Small intestine (tissue), 7 donors: ENCODE data around the gene KY. TPM values are rescaled to one million over a fixed set of nuclear protein-coding genes. Genes with fewer than 3 reads are reported as not detected.

Source experiments
- DNase-seq, 2 donors: peaks; one replicate each; pipeline versions ENCODE4 v3.0.0 to v3.0.0-alpha.2; 2013
- FAIRE-seq: peaks from 2 replicates; lab custom pipeline; 2012; peaks lifted over from hg19 to GRCh38; lab: Jason Lieb, UNC
- H3K27ac ChIP-seq, 3 donors: one replicate each; pipeline ENCODE4 v1.5.1; 2013; ENCODE audit warnings: low read length in 2 of 3, mild to moderate bottlenecking in 2 of 3, control low read depth in 1 of 3, inconsistent platforms in 1 of 3, low read depth in 1 of 3, moderate library complexity in 1 of 3
- H3K27me3 ChIP-seq, 3 donors: one replicate each; pipeline ENCODE4 v1.6.1; 2013; ENCODE audit warnings: low read length in 3 of 3, inconsistent platforms in 1 of 3; ENCODE audit not compliant: control insufficient read depth in 3 of 3, insufficient read depth in 3 of 3
- H3K36me3 ChIP-seq, 3 donors: one replicate each; pipeline ENCODE4 v1.6.1; 2013; ENCODE audit warnings: low read length in 3 of 3, inconsistent platforms in 1 of 3, low read depth in 1 of 3, mild to moderate bottlenecking in 1 of 3, moderate library complexity in 1 of 3; ENCODE audit not compliant: control insufficient read depth in 3 of 3, insufficient read depth in 2 of 3
- H3K4me1 ChIP-seq, 3 donors: one replicate each; pipeline ENCODE4 v1.6.1; 2013; ENCODE audit warnings: low read length in 2 of 3, inconsistent platforms in 1 of 3, low read depth in 1 of 3, mild to moderate bottlenecking in 1 of 3, moderate library complexity in 1 of 3; ENCODE audit not compliant: control insufficient read depth in 3 of 3, insufficient read depth in 2 of 3
- H3K4me3 ChIP-seq, 3 donors: one replicate each; pipeline ENCODE4 v1.5.1; 2013; ENCODE audit warnings: low read length in 3 of 3, control low read depth in 1 of 3, inconsistent platforms in 1 of 3, low read depth in 1 of 3, mild to moderate bottlenecking in 1 of 3, moderate library complexity in 1 of 3
- H3K9me3 ChIP-seq, 2 donors: one replicate each; pipeline ENCODE4 v1.6.1; 2013; ENCODE audit warnings: low read depth in 1 of 2, low read length in 1 of 2; ENCODE audit not compliant: control insufficient read depth in 2 of 2, insufficient read depth in 1 of 2
- WGBS, 3 donors: extraction: QIAGEN DNeasy Blood & Tissue Kit; methylation state at CpG; one replicate each; pipeline ENCODE4 v1.1.7; 2013; 5-methylcytosine and 5-hydroxymethylcytosine counted together
- polyA plus RNA-seq, 4 donors: library from polyadenylated mRNA; stranded (reverse) in 3 of 4; unstranded in 1 of 4; fragments of 200-250 nt in 3 of 4; fragments of 120-200 nt in 1 of 4; gene quantifications; one replicate each; pipeline versions ENCODE4 v1.2.1 to v1.2.3, GENCODE V29; 2013
- donor health status: healthy with polysubstance abuse.
- donor health status: control.
- donor health status: control.
- donor health status: Bipolar disorder and iron deficiency.
- donor health status: healthy.

KY gene
- polyA plus RNA-seq, 4 donors = 0.48 to 0.55 TPM; not detected in 2

- no peak overlapping the region for H3K27ac ChIP-seq
- peaks cover 0 to 4% (median 0%) of the 10 kb centered on the region in 3 donors for H3K27me3 ChIP-seq
- FAIRE-seq (no peak), DNase-seq (no peak)
- no peaks in the 10 kb centered on the region for H3K9me3 ChIP-seq
- H3K4me1 ChIP-seq = peaks cover 0 to 9% (median 0%) of the 10 kb centered on the region in 3 donors
- no peak overlapping the region for H3K4me3 ChIP-seq
- WGBS, 3 donors = 80 to 86% (median 85%) methylated on average over 5 of the region's 5 CpGs
- peaks cover 0 to 6% (median 0%) of the 10 kb centered on the region in 3 donors for H3K36me3 ChIP-seq
Observed at GRCh38 chr3:134645515-134645914, 5.3 kb downstream of the KY start.

GRCh38 chr3:134644731-134645514, 5.9 kb downstream of the KY start:
- no peak for FAIRE-seq
- H3K27ac ChIP-seq = peak overlapping the region in 1 of 3 donors; percentile 23

GRCh38 chr3:134643150-134643675, 7.6 kb downstream of the KY start:
- Histone ChIP-seq H3K9me3 (no peaks in the 10 kb centered on the region), H3K27ac (no peak overlapping the region), H3K27me3 (no peaks in the 10 kb centered on the region), H3K4me3 (no peak overlapping the region), H3K36me3 (peaks cover 0 to 6% (median 0%) of the 10 kb centered on the region in 3 donors), H3K4me1 (peaks cover 0 to 9% (median 0%) of the 10 kb centered on the region in 3 donors)
- WGBS, 3 donors = 91 to 96% (median 94%) methylated on average over 8 of the region's 8 CpGs
- FAIRE-seq (no peak), DNase-seq (no peak)

More at GRCh38 chr3:134644731-134645514, 5.9 kb downstream of the KY start:
- Histone ChIP-seq H3K27me3 (no peaks in the 10 kb centered on the region), H3K9me3 (no peaks in the 10 kb centered on the region), H3K36me3 (peaks cover 0 to 6% (median 0%) of the 10 kb centered on the region in 3 donors), H3K4me1 (peaks cover 0 to 9% (median 0%) of the 10 kb centered on the region in 3 donors), H3K4me3 (no peak overlapping the region)
- WGBS, 3 donors = 26 to 60% (median 49%) methylated on average over 11 of the region's 11 CpGs
- peak; percentile 67 to 76 for DNase-seq

- peaks cover 0 to 9% (median 0%) of the 10 kb centered on the region in 3 donors for H3K4me1 ChIP-seq
- no peaks in the 10 kb centered on the region for H3K9me3 ChIP-seq
- FAIRE-seq (no peak), DNase-seq (no peak)
- H3K36me3 ChIP-seq = peaks cover 0 to 6% (median 0%) of the 10 kb centered on the region in 3 donors
- no peak overlapping the region for H3K27ac ChIP-seq
- WGBS, 3 donors = 86 to 91% (median 88%) methylated on average over 5 of the region's 5 CpGs
- H3K4me3 ChIP-seq = no peak overlapping the region
- H3K27me3 ChIP-seq = no peaks in the 10 kb centered on the region
Observed at GRCh38 chr3:134642445-134643149, 8.2 kb downstream of the KY start.

GRCh38 chr3:134641671-134642300, 9.0 kb downstream of the KY start:
- Histone ChIP-seq H3K27ac (no peak overlapping the region), H3K4me3 (no peak overlapping the region), H3K36me3 (peaks cover 0 to 5% (median 0%) of the 10 kb centered on the region in 3 donors), H3K27me3 (no peaks in the 10 kb centered on the region), H3K9me3 (no peaks in the 10 kb centered on the region), H3K4me1 (peaks cover 0 to 9% (median 0%) of the 10 kb centered on the region in 3 donors)
- FAIRE-seq (no peak), DNase-seq (no peak)
- WGBS, 3 donors = 87 to 93% (median 90%) methylated on average over 4 of the region's 4 CpGs

- Histone ChIP-seq H3K27me3 (no peaks in the 10 kb centered on the region), H3K4me3 (no peak overlapping the region), H3K9me3 (no peaks in the 10 kb centered on the region), H3K36me3 (peaks cover 0 to 4% (median 0%) of the 10 kb centered on the region in 3 donors), H3K27ac (no peak overlapping the region), H3K4me1 (peaks cover 0 to 9% (median 0%) of the 10 kb centered on the region in 3 donors)
- 53 to 67% (median 56%) methylated on average over 4 of the region's 4 CpGs for WGBS, 3 donors
- DNase-seq (peak; percentile 27 to 63), FAIRE-seq (no peak)
Observed at GRCh38 chr3:134640872-134641470, 9.9 kb downstream of the KY start.

GRCh38 chr3:134640378-134640777, 10.4 kb downstream of the KY start:
- H3K4me1 ChIP-seq = peaks cover 0 to 9% (median 0%) of the 10 kb centered on the region in 3 donors
- no peaks in the 10 kb centered on the region for H3K9me3 ChIP-seq
- no peak overlapping the region for H3K27ac ChIP-seq
- FAIRE-seq (no peak), DNase-seq (no peak)
- H3K36me3 ChIP-seq = peaks cover 0 to 4% (median 0%) of the 10 kb centered on the region in 3 donors
- no peaks in the 10 kb centered on the region for H3K27me3 ChIP-seq
- no peak overlapping the region for H3K4me3 ChIP-seq
- WGBS, 3 donors = 87 to 95% (median 92%) methylated on average over 5 of the region's 5 CpGs
